GM12892 (cell line): Measurements from ENCODE around the gene PAH.

Experiments
- DNase-seq: peaks from one replicate; pipeline ENCODE4 v3.0.0; 2011; ENCODE audit not compliant: insufficient read length
- FAIRE-seq: peaks from 2 replicates; lab custom pipeline; 2011; peaks lifted over from hg19 to GRCh38; lab: Jason Lieb, UNC
- POLR2A ChIP-seq: IDR thresholded peaks from 2 replicates; pipeline ENCODE4 v1.6.1; 2011; ENCODE audit warnings: low read depth, low read length, control low read depth
- POLR2AphosphoS5 ChIP-seq: IDR thresholded peaks from 2 replicates; pipeline ENCODE4 v1.6.1; 2011; ENCODE audit warnings: low read depth, low read length, control low read depth
- TAF1 ChIP-seq: IDR thresholded peaks from 2 replicates; pipeline ENCODE4 v1.6.1; 2011; ENCODE audit warnings: low read depth, mild to moderate bottlenecking, control low read depth, low read length, borderline replicate concordance

Gene PAH

DNA sequence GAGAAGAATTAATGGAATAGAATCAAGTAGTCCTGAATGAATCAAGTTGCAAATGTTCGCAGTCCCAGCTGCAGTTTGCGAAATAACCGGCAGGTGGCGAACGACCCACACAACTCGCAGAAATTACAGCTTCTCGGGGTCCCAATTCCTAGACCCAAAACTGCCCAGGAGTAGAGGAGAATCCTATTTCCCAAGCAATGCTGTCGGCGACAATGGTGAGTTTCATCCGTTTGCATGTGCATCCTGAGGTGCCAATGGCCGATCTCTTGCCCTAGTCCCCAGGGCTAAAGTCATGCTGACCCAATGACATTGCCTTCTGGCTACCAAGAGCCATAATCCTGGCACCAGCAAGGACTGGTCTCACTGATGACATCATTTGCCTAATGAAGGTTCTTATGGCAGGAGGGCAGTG lies 31.9 kb upstream of the PAH start:
- TF ChIP-seq POLR2AphosphoS5 (no peak), POLR2A (no peak), TAF1 (no peak)
- FAIRE-seq (peak; percentile 81), DNase-seq (no peak)

DNA sequence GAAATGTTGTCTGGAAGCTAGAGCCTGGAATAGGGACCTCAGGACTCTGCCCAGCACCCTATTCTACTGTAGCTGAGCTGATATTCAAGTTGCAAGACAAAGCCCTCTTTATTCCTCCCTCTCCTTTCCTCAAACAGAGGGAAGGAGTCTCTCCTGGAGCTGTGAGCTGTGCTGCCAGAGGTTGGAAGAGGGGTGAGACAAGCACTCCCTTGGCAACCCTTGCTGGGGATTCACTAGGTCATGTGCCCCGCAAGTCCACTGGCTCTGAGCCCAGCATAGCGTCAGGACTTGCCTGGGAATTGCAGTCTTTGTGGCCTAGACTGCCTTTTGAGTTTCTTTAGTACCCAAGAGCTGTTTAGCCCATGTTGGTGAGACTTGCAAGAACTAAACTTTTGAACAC lies 29.0 kb upstream of the PAH start:
- TF ChIP-seq POLR2A (no peak), TAF1 (no peak), POLR2AphosphoS5 (no peak)
- FAIRE-seq (no peak), DNase-seq (no peak)

DNA sequence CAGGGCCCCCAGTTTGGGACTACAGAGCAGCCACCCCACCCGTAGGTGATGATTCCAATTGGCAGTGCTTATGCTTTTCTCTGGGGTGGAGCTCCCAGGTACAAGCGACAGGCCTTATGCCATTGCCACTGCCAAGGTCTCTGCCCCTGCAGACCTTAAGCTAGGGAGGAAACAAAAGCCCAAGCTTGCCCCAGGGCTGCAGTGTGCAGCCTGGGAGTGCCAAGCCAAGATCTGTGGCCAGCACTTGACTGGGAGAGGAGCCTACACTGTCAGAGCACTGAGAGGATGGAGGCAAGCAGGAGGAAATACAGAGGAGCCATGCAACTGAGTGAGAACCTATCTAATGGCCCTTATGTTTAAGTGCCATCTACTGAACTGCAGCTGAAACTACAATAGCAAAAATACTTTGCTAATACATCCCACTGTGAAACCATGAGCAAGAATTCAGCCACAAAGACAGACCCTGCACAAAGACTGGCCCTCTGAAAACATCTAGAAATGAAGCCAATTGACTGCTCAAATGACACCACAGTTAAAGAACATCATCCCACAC lies 22.7 kb upstream of the PAH start:
- TF ChIP-seq POLR2AphosphoS5 (no peak), POLR2A (no peak)
- FAIRE-seq (no peak), DNase-seq (no peak)

DNA sequence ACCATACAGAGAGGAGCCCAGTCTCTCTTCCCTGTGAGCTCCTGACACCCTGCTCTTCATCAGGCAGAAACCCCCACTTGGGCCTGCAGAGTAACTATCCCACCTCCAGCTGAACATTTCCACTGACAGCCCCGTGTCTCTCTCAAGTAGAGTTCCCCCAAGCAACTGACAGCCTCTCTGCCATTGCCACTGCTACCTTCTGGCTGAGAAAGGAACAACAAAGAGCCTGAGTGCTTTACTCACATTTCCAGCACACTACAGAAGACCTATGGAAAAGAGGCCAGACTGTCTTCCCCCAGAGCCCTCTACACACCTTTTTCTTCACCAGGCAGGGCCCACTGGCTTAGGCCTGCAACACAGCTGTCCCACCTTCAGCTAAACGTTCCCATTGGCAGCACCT lies 22.0 kb upstream of the PAH start:
- FAIRE-seq (no peak), DNase-seq (no peak)
- TF ChIP-seq POLR2A: no peak

DNA sequence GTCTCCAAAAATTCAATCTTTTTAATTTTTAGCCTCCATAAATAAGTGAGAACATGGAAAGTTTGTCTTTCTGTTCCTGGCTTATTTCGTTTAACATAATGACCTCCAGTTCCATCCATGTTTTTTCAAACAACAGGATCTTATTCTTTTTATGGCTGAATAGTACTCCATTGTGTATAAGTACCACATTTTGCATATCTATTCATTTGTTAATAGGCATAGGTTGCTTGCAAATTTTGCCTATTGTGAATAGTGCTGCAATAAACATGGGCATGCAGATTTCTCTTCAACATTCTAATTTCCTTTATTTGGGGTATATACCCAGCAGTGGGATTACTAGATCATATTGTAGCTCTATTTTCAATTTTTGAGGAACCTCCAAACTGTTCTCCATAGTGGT lies 16.1 kb upstream of the PAH start:
- no peak for TF ChIP-seq TAF1
- no peak for TF ChIP-seq POLR2AphosphoS5
- TF ChIP-seq POLR2A: no peak
- FAIRE-seq (no peak), DNase-seq (no peak)

DNA sequence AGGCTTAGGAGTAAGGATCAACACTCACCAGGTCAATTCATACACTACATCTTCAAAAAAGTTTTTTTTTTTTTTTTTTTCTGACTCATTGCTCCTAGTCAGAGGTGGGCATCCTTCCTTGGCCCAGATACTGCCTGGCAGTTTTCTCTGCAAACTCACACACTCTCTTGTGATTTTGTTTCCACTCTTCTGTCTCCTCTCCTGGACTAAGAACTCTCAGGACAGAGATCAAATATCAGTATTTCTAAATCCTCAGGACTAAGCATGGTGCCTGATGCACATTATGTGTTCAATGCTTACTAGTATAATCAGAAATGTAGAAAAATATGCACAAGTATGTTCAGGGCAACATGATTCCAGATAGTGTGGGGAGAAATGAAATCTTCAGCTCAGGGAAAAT lies 10.2 kb upstream of the PAH start:
- DNase-seq (no peak), FAIRE-seq (no peak)
- TF ChIP-seq POLR2AphosphoS5 (no peak), TAF1 (no peak), POLR2A (no peak)

DNA sequence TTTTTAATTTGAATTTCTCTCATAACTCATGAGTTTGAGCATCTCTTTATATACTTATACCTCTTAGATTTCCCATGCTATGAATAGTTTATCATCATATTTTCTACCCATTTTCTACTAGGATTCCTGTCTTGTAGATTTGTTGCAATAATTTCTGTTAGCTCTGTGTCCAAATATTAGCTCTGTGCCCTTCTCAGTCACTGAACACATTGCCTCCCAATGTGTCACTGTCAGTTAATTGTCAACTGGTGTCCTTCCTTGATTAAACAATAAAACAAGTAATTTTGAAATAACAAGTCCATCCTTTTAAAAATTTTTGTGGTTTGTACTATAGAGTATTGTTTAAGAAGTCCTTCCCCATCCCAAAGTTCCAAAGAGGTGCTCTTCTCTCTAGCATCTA lies 4.2 kb upstream of the PAH start:
- DNase-seq: no peak
- no peak for FAIRE-seq

DNA sequence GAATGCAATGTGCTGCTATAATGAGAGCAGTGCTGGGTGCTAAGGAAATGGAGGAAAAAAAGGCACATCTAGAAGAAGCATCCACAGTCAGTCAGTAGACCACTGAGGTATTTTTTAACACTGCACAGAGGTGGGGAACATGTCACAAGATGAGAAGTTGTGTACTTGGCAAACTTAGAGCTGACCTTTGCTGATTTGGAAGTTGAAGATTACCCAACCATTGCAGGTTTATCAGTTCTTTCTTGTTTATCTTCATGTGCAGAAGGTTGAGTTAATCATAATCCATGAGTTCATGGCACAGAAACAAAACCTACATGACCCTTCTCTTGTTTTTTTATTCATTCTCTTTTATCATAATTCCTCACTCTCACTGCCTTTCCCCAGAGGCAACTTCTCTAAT lies 3.2 kb upstream of the PAH start:
- peak; percentile 9 for FAIRE-seq
- TF ChIP-seq POLR2A: no peak
- TF ChIP-seq POLR2AphosphoS5: no peak
- TF ChIP-seq TAF1: no peak
- DNase-seq: no peak

More for the DNA sequence above, 4.2 kb upstream of the PAH start:
- TF ChIP-seq TAF1 (no peak), POLR2AphosphoS5 (no peak)

DNA sequence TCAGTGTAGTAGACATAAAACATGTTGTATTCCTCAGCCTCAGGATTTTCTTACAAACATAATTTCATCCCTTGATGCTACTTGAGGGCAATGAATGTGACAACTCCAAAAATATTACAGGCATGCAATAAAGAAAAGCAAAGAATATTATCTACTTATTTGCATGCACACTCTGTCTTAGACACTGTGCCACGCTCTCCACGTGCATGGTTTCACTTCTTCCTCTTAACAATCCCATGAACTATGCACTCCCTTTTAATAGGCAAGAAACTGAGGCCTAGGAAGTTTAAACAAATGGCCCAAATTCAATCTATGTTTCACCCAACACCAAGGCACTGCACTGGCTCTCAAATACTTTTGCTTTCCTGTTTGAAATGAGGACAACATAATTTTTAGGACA lies 1.8 kb upstream of the PAH start:
- DNase-seq (no peak), FAIRE-seq (no peak)
- TF ChIP-seq POLR2AphosphoS5: no peak
- no peak for TF ChIP-seq TAF1
- TF ChIP-seq POLR2A: no peak

DNA sequence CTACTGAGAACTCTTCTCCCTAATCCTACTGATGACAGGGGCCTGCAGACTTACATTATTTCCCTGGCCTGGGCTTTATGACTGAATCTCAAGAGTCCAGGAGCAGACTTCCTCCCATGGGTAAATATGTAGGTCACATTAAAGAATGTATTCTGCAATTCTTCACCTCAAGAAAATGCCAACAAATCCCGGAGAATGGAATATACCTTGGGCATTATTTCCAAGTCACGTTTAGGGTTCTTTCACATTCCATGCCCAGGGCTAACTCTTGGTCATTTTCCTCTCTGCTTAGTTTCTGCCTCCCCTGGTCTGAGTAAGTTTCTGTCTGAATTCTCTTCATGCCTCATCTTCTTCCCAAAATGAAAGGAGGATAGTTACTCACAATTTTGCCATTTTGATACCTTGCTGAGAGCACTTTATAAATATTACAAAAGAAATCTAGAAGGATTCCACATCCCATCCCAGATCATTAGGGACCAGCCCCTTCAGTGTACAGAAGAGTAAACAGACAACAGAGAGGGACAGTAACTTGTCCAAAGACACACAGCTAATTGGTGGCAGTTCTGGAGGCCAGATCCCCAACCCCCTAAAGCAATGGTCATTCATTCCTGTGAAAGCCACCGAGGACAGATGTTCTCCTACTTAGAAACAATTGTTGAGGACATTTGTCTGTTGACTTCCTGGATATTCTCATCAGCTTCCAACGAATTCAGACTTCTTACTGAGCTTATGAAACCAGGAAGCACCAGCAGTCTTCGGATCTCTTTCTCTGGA lies 605 bp downstream of the PAH start:
- TF ChIP-seq POLR2AphosphoS5 (no peak), TAF1 (no peak), POLR2A (no peak)
- no peak for FAIRE-seq
- DNase-seq: no peak

DNA sequence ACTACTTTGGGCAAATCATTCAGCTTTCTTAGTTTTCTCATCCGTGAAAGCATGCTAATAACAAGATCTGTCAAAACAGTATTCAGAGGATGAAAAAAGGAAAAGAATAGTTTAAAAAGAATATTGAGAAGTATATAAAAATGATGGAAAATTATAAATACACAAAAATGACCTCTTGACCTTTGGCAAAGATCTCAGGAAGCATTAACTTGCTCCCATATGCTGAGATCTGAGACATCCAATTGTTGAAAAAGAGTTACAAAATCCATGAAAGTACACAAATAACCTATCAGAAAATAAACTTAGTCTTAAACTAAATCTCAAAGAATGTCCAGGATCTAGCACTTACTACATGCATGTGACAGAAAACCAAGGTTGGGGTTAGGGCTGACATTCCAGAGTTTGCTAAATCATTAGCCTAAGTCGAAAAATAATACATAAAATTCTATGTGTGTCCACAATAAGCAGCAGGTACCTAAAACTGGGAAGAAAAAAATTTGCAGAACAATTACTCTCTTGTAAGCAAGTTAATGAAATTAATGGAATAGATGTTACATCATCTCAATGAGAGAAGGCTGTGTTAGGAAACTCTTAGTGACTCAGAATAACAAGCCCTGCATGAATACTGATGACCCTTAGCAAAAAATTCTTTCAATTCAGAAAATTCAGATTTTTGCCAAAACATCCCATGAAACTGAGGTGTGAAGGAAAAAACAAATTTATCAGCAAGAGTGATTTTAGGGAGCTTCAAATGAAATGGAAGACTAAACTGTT lies 3.4 kb downstream of the PAH start:
- no peak for DNase-seq
- no peak for FAIRE-seq
- TF ChIP-seq POLR2AphosphoS5 (no peak), POLR2A (no peak), TAF1 (no peak)

DNA sequence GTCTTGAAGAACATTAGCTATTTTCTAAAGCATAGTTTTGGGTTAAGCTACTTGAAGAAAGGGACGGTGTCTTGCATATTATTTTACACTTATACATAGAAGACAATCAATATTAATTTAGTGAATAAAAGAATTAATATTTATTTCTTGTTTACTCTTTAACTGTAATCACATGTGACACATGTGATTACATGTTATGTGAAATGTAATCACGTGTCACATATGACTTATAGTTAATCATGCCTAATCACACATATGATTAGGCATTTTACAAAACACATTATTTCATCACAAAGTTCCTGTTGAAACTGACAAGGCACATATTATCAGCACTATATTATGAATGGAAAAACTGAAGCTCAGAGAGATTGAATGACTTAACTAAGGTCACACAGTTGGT lies 4.8 kb downstream of the PAH start:
- DNase-seq: no peak
- FAIRE-seq: no peak
- TF ChIP-seq POLR2AphosphoS5 (no peak), TAF1 (no peak), POLR2A (no peak)

DNA sequence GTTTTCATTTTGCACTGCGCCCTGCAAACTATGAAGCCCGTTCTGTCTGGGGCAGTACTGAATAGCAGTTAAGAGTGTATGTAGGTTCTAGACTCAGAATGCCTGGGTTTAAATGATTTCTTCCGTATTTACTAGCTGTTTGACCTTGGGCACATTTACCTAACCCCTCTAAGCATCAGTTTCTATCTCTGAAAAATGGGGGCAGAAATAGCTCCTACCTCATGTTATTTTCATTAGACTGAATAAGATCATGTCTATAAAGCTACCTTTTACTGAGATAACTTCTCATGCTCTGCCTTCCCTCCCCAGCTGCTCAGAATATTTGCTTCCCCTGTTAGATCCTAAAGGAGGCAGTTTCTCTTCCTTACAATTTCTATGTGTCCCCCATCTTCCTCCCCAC lies 5.7 kb downstream of the PAH start:
- no peak for FAIRE-seq
- no peak for TF ChIP-seq POLR2AphosphoS5
- TF ChIP-seq TAF1: no peak
- TF ChIP-seq POLR2A: no peak
- no peak for DNase-seq
